OCI-LY1 (cell line): ENCODE data around the gene GRIA4.

ENCODE experiments used
- H2AFZ ChIP-seq: fragments of 200-600 bp; sonication (generic), shearing (Covaris generic); 2 replicates; pipeline ENCODE4 v1.6.0; 2014; ENCODE audit warnings: antibody characterized with exemption, mild to moderate bottlenecking, low read length
- H3F3A ChIP-seq: fragments of 200-600 bp; sonication (generic), shearing (Covaris generic); 2 replicates; pipeline ENCODE4 v1.6.0; 2014; ENCODE audit warnings: mild to moderate bottlenecking, antibody characterized with exemption, low read length, moderate library complexity; ENCODE audit not compliant: insufficient read depth
- H3K27ac ChIP-seq: fragments of 200-600 bp; sonication (generic); 2 replicates; pipeline ENCODE4 v1.5.1; 2014; ENCODE audit warnings: low read length, mixed run types, mild to moderate bottlenecking, low read depth; ENCODE audit not compliant: poor library complexity, severe bottlenecking
- H3K27me3 ChIP-seq: fragments of 200-600 bp; sonication (generic); 2 replicates; pipeline ENCODE4 v1.6.0; 2014; ENCODE audit warnings: antibody characterized with exemption, mild to moderate bottlenecking, low read length, moderate library complexity; ENCODE audit not compliant: insufficient read depth
- H3K36me3 ChIP-seq: fragments of 200-600 bp; sonication (generic); 2 replicates; pipeline ENCODE4 v1.6.1; 2014; ENCODE audit warnings: mild to moderate bottlenecking, antibody characterized with exemption, low read length, moderate library complexity, mixed read lengths; ENCODE audit not compliant: insufficient read depth
- H3K4me1 ChIP-seq: fragments of 200-600 bp; sonication (generic); 2 replicates; pipeline ENCODE4 v1.5.1; 2014; ENCODE audit warnings: mild to moderate bottlenecking, low read length, moderate library complexity; ENCODE audit not compliant: insufficient read depth, severe bottlenecking
- H3K4me2 ChIP-seq: fragments of 200-600 bp; sonication (generic), shearing (Covaris generic); 2 replicates; pipeline ENCODE4 v1.6.1; 2014; ENCODE audit warnings: low read length
- H3K4me3 ChIP-seq: fragments of 200-600 bp; sonication (generic); 2 replicates; pipeline ENCODE4 v1.5.1; 2014; ENCODE audit warnings: low read length, low read depth, mild to moderate bottlenecking, mixed read lengths; ENCODE audit not compliant: poor library complexity, severe bottlenecking
- H3K79me2 ChIP-seq: fragments of 200-600 bp; shearing (Covaris generic); 2 replicates; pipeline ENCODE4 v1.6.1; 2016; ENCODE audit warnings: mixed run types, low read length, mixed read lengths; ENCODE audit not compliant: insufficient read depth
- H3K9ac ChIP-seq: fragments of 200-600 bp; sonication (generic), shearing (Covaris generic); 2 replicates; pipeline ENCODE4 v1.6.1; 2014; ENCODE audit warnings: mild to moderate bottlenecking, low read length, mixed read lengths
- H3K9me2 ChIP-seq: fragments of 200-600 bp; sonication (generic), shearing (Covaris generic); 2 replicates; pipeline ENCODE4 v1.6.1; 2014; ENCODE audit warnings: low read depth, mild to moderate bottlenecking, low read length, mixed read lengths
- H3K9me3 ChIP-seq: fragments of 200-600 bp; shearing (Covaris generic); 2 replicates; pipeline ENCODE4 v1.6.1; 2014; ENCODE audit warnings: low read length, mixed read lengths
- H4K20me1 ChIP-seq: fragments of 200-600 bp; sonication (generic), shearing (Covaris generic); 2 replicates; pipeline ENCODE4 v1.6.0; 2016; ENCODE audit warnings: mild to moderate bottlenecking, low read length; ENCODE audit not compliant: insufficient read depth
- EZH2 ChIP-seq: fragments of 200-600 bp; sonication (generic), shearing (Covaris generic); IDR thresholded peaks from 2 replicates; pipeline ENCODE4 v1.8.0; 2017; ENCODE audit warnings: borderline replicate concordance, mixed run types, mild to moderate bottlenecking, antibody characterized with exemption, low read length, moderate library complexity, mixed read lengths
- TF ChIP-seq, protein P1 (sequence below): fragments of 200-600 bp; sonication (generic), shearing (Covaris generic); IDR thresholded peaks from 2 replicates; pipeline ENCODE4 v1.5.1; 2017; ENCODE audit warnings: mild to moderate bottlenecking, antibody characterized with exemption, low read length, moderate library complexity, mixed read lengths

GRIA4 gene

DNA sequence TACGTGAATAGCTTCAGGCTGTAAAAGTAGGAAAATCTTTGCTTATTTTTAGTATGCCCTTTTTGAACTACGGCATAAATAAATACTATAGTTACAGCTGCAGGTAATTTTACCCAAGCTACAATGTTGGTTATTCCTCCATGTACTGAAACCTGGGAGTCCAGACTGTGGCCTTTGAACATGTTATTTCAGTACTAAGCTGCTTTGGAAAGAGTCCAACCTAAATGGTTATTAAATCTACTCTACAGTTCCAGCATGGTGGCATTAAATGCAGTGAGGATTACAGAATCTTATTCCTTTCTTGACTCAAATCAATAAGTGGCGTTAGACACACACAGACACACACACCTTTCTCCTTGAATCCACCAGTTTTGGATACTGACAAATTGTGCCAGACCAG lies 247.1 kb downstream of the GRIA4 start:
- Histone ChIP-seq H3K4me1 (no peaks in the 10 kb centered on the region), H2AFZ (no peak overlapping the region), H3K9me2 (no peaks in the 10 kb centered on the region), H3K4me2 (no peak overlapping the region), H3K36me3 (no peaks in the 10 kb centered on the region), H3K9ac (no peak overlapping the region), H3K27me3 (no peaks in the 10 kb centered on the region), H3F3A (no peaks in the 10 kb centered on the region), H3K27ac (no peak overlapping the region), H4K20me1 (no peaks in the 10 kb centered on the region), H3K79me2 (no peaks in the 10 kb centered on the region), H3K4me3 (no peak overlapping the region), H3K9me3 (no peaks in the 10 kb centered on the region)
- TF ChIP-seq EZH2 = no peak
- TF ChIP-seq, protein P1, sequence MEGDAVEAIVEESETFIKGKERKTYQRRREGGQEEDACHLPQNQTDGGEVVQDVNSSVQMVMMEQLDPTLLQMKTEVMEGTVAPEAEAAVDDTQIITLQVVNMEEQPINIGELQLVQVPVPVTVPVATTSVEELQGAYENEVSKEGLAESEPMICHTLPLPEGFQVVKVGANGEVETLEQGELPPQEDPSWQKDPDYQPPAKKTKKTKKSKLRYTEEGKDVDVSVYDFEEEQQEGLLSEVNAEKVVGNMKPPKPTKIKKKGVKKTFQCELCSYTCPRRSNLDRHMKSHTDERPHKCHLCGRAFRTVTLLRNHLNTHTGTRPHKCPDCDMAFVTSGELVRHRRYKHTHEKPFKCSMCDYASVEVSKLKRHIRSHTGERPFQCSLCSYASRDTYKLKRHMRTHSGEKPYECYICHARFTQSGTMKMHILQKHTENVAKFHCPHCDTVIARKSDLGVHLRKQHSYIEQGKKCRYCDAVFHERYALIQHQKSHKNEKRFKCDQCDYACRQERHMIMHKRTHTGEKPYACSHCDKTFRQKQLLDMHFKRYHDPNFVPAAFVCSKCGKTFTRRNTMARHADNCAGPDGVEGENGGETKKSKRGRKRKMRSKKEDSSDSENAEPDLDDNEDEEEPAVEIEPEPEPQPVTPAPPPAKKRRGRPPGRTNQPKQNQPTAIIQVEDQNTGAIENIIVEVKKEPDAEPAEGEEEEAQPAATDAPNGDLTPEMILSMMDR = no peak

DNA sequence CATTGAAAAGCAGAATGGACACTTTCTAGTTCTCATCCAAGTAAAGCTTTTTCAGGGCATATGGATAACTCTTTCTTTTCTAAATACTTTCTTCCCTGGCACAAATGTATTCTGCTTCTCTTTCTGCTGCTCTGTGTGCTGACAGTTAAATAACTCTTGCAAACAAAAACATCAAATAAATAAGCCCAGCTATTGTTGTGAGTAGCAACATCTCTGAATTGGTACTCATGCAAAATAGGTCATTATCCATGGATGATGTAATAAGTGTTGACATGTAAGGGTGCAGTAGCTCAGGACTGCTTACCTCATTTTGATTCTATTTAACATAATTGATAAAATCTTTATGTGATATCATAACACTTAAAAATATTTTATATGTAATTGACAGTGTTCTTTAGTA lies 247.9 kb downstream of the GRIA4 start:
- H3K27ac ChIP-seq = no peak overlapping the region
- no peak overlapping the region for H2AFZ ChIP-seq
- H3K4me3 ChIP-seq = no peak overlapping the region
- H3K4me2 ChIP-seq = no peak overlapping the region
- no peaks in the 10 kb centered on the region for H4K20me1 ChIP-seq
- no peaks in the 10 kb centered on the region for H3K36me3 ChIP-seq
- no peaks in the 10 kb centered on the region for H3F3A ChIP-seq
- no peaks in the 10 kb centered on the region for H3K4me1 ChIP-seq
- H3K9ac ChIP-seq = no peak overlapping the region
- H3K9me2 ChIP-seq = no peaks in the 10 kb centered on the region
- H3K27me3 ChIP-seq = no peaks in the 10 kb centered on the region
- no peaks in the 10 kb centered on the region for H3K9me3 ChIP-seq
- TF ChIP-seq, protein P1 = no peak
- H3K79me2 ChIP-seq = no peaks in the 10 kb centered on the region

DNA sequence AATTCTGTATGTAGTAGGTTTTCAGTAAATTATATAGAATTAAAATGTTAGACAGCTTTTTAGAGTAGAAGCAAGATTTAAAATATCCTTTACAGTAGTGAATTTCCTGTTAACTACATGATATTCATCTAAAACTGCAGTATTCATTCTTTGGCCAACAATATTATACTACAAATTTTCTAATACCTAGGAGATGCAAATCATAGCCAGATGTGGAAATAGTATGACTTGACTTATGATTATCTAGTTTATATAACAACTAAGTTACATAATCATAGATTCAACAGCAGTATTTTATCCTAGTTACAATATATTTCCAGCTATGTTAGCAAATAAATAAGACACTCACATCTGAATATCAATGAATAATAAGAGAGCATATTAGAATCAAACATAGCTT lies 249.0 kb downstream of the GRIA4 start:
- Histone ChIP-seq H3K27ac (no peak overlapping the region), H3K9ac (no peak overlapping the region), H3K4me1 (no peaks in the 10 kb centered on the region), H3K9me2 (no peaks in the 10 kb centered on the region), H4K20me1 (no peaks in the 10 kb centered on the region), H3K9me3 (no peaks in the 10 kb centered on the region), H3K27me3 (no peaks in the 10 kb centered on the region), H3F3A (no peaks in the 10 kb centered on the region), H3K4me3 (no peak overlapping the region), H3K4me2 (no peak overlapping the region), H2AFZ (no peak overlapping the region), H3K36me3 (no peaks in the 10 kb centered on the region), H3K79me2 (no peaks in the 10 kb centered on the region)
- no peak for TF ChIP-seq EZH2
- TF ChIP-seq, protein P1 = no peak
